Chondrocyte (in vitro differentiated cells): ENCODE measurements around the gene MACROD2. TPM values are rescaled to one million over a fixed set of nuclear protein-coding genes. Genes with fewer than 3 reads are reported as not detected.

Experiments used
- DNase-seq: peaks from one replicate; pipeline ENCODE4 v3.0.0; 2021; ENCODE audit warnings: mixed read lengths, low spot score
- H3K27ac Mint-ChIP-seq: one replicate; pipeline ENCODE4 v1.8.0; 2021; ENCODE audit warnings: mild to moderate bottlenecking, moderate library complexity, mixed read lengths; ENCODE audit not compliant: unreplicated experiment
- H3K27me3 Mint-ChIP-seq: 2 replicates; pipeline ENCODE4 v1.8.0; 2021; ENCODE audit warnings: low read depth, mixed read lengths
- H3K36me3 Mint-ChIP-seq: 2 replicates; pipeline ENCODE4 v1.8.0; 2021; ENCODE audit warnings: low read depth, mixed read lengths
- H3K4me1 Mint-ChIP-seq: 2 replicates; pipeline ENCODE4 v1.8.0; 2021; ENCODE audit warnings: low read depth, mild to moderate bottlenecking, mixed read lengths
- H3K4me3 Mint-ChIP-seq: one replicate; pipeline ENCODE4 v1.8.0; 2021; ENCODE audit warnings: mild to moderate bottlenecking, moderate library complexity, mixed read lengths; ENCODE audit not compliant: unreplicated experiment
- H3K9me3 Mint-ChIP-seq: 2 replicates; pipeline ENCODE4 v1.8.0; 2021; ENCODE audit warnings: low read depth, mixed read lengths
- total RNA-seq: library from RNA; stranded (reverse); gene quantifications from 3 replicates; pipeline ENCODE4 v1.2.1, GENCODE V29; 2021
- TF ChIP-seq, protein P1 (sequence below): fragments of 200-600 bp; sonication (generic); IDR thresholded peaks from 2 replicates; pipeline ENCODE4 v1.5.0; 2021; ENCODE audit warnings: antibody characterized with exemption, mild to moderate bottlenecking, moderate library complexity

MACROD2 gene
- total RNA-seq, 1 donor from 2014 or later = 3.2 TPM

DNA sequence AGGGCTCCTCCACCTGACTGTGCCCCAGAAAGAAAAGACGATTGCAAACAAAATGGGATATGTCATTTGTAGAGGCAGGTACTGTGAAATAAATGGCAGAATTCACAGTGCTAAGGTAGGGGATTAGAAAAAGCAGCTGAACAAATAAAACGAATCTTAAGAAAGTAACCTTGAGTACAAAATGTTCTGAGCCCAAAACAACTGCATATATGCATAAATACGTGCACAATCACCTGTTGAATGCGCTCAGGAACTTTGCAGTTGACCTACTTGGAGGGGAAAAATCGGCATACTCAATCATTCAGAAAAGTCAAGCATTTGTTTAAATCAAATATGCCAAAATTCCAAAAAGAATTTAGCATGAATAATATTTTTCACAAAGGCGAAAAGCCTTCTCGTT lies 1114.2 kb downstream of the MACROD2 start:
- no peak overlapping the region for H3K4me3 Mint-ChIP-seq
- no peaks in the 10 kb centered on the region for H3K36me3 Mint-ChIP-seq
- no peak for DNase-seq
- TF ChIP-seq, protein P1, sequence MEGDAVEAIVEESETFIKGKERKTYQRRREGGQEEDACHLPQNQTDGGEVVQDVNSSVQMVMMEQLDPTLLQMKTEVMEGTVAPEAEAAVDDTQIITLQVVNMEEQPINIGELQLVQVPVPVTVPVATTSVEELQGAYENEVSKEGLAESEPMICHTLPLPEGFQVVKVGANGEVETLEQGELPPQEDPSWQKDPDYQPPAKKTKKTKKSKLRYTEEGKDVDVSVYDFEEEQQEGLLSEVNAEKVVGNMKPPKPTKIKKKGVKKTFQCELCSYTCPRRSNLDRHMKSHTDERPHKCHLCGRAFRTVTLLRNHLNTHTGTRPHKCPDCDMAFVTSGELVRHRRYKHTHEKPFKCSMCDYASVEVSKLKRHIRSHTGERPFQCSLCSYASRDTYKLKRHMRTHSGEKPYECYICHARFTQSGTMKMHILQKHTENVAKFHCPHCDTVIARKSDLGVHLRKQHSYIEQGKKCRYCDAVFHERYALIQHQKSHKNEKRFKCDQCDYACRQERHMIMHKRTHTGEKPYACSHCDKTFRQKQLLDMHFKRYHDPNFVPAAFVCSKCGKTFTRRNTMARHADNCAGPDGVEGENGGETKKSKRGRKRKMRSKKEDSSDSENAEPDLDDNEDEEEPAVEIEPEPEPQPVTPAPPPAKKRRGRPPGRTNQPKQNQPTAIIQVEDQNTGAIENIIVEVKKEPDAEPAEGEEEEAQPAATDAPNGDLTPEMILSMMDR = no peak
- no peaks in the 10 kb centered on the region for H3K27me3 Mint-ChIP-seq
- H3K4me1 Mint-ChIP-seq = peaks cover 8% of the 10 kb centered on the region
- no peak overlapping the region for H3K27ac Mint-ChIP-seq
- H3K9me3 Mint-ChIP-seq = no peaks in the 10 kb centered on the region

DNA sequence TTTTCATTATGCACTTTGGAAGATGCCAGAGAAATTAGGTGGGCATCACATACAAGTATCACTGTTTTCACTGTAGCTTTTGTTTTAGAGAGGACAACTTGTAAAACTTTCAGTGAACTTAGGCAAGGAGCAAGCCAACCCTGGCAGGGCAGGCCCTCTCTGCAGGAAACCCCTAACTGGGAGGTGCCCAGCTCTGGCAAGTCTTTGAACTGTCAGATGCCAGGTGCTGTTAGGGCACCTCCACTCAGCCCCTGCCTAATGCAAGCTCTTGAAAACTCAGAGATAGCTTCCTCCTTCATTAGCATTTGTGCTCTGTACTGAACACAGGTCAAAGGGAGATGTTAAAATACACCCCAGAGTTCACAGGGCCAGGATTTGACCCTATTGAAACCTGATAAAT lies 1116.3 kb downstream of the MACROD2 start:
- no peak overlapping the region for H3K4me3 Mint-ChIP-seq
- H3K27me3 Mint-ChIP-seq = no peaks in the 10 kb centered on the region
- H3K27ac Mint-ChIP-seq = no peak overlapping the region
- DNase-seq = no peak
- H3K36me3 Mint-ChIP-seq = no peaks in the 10 kb centered on the region
- TF ChIP-seq, protein P1 = no peak
- H3K9me3 Mint-ChIP-seq = no peaks in the 10 kb centered on the region
- H3K4me1 Mint-ChIP-seq = peaks cover 8% of the 10 kb centered on the region

DNA sequence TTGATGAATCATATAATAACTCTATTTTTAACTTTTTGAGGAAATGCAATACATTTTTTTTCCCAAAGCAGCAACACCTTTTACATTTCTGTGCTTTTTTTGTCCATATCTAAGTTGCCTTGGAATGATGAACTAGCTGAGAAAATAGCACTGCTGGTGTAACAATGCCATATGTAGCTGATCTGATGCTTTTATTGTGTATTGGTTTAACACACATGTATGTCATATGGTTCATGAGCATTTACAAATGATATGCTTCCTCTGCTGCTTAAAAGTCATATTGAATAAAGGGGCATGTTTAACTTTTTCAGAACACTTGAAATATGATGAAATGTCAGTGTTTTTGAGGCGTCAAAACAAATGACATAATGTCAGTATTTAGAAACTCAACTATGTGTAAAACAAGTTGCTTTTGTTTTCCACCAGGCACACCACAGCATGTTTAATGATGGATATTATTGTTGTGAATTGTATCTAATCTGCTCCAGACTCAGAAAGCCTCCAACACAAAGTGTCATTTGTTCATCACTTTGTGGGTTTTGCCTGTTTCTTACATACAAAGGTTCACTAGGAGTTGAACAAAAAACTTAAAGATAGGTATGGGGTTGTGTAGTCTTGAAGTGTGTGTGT lies 1117.9 kb downstream of the MACROD2 start:
- Mint-ChIP-seq H3K27me3 (no peaks in the 10 kb centered on the region), H3K36me3 (no peaks in the 10 kb centered on the region), H3K27ac (no peak overlapping the region), H3K4me1 (peaks cover 8% of the 10 kb centered on the region), H3K9me3 (no peaks in the 10 kb centered on the region), H3K4me3 (no peak overlapping the region)
- DNase-seq = no peak
- TF ChIP-seq, protein P1 = no peak

DNA sequence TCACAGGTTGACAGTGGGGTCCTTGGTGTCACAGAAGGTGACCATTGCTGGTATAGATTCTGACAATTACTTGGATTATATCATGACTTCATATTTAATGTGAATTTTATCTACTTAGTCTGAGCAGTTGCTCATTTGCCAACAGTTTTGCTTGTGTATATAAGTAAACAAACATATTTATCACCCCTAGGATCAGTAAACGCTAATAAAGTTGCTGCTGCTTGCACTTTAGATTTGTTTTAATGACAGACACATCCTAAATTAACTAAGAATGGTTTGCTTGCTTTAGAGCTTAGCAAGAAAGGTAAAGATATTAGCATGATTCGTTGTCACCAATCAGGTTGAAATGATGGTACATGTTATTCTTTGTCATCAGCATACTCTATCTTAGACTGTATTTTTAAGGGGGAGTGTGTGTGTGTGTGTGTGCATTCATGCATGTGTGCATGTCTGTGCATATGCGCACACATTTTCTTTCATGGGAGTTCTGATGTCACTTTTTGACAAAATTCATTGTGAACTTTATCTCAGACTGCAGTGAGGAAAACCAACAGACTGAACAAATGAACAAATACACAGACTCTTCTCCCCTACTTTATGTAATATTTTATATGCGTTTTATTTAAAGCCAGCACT lies 1124.7 kb downstream of the MACROD2 start:
- H3K4me3 Mint-ChIP-seq = no peak overlapping the region
- H3K4me1 Mint-ChIP-seq = no peaks in the 10 kb centered on the region
- no peak overlapping the region for H3K27ac Mint-ChIP-seq
- H3K27me3 Mint-ChIP-seq = peaks cover 1% of the 10 kb centered on the region
- TF ChIP-seq, protein P1 = no peak
- no peak for DNase-seq
- H3K36me3 Mint-ChIP-seq = no peaks in the 10 kb centered on the region
- no peaks in the 10 kb centered on the region for H3K9me3 Mint-ChIP-seq

DNA sequence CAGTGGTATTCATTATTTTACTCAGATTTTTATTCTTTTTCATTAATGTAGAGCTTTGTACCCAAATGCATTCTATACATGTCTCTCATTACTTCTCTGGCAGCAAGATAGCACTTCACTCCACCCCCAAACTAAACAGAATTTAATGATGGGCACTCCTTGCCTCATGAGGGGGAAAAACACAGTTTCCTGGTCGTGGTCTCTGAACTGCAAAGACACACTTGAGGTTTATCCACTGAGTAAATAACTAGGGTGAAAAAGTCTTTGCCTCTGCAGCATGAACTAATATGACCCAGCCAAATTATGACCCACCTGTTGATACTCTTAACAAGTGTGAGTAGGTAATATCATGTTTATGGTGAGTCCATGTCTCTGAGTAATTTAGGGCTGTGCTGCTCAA lies 1127.3 kb downstream of the MACROD2 start:
- Mint-ChIP-seq H3K36me3 (no peaks in the 10 kb centered on the region), H3K9me3 (no peaks in the 10 kb centered on the region), H3K27ac (no peak overlapping the region), H3K4me1 (peaks cover 3% of the 10 kb centered on the region), H3K27me3 (peaks cover 1% of the 10 kb centered on the region), H3K4me3 (no peak overlapping the region)
- TF ChIP-seq, protein P1 = no peak
- no peak for DNase-seq
